ENCODE results near the gene BICD2. TPM values are rescaled to one million over a fixed set of nuclear protein-coding genes. Genes with fewer than 3 reads are reported as not detected.
A peak's percentile ranks its signal among the peaks of the same experiment; 100 is the strongest.

Gene BICD2
- total RNA-seq, 1 donor from 2014 or later, result 48.2 TPM

DNA sequence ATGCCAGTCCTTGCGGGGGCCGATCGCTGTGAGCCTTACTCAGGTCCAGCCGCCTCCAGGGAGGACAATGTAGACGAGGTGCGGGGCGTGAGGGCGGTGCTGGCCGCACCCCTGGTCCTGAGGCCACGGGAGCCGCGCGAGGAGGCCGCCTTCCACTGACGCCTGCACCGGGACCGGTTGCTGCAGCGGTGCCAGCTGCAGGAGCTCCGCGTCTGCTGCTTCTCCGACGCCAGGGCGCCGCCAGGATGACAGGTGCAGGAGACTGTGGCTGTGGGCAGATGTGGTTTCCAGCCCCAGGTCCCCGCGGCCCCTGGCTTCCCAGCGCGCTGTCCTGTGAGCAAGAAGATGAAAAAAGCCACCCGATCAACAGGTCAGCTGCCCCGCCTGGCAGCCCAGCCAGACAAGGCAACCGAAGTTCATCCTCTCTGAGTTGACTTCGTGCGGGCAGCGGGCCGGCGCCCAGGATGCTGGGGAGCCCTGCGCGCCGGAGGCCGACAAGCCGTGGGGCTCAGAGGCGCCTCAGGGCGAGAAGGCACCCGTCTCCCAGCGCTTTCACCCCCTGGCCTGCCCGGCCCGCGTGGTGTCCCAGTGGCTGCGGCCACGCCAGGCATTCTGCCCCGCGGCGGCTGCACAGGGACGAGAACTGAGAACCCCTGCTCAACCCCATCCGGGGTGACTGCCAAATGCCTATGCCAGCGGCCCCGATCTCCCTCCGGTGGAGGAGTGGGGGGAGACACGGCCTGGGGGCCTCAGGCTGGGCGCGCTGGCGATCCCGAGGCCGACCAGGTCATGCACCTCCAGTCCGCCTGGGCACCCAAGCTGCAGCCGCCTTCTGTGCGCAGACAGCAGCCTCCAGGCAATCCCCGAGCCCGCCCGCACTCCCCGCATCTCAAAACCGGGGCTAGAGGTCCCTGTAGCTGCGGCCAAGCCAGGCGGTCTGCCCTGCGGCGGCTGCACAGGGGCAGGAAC lies 43.4 kb upstream of the BICD2 start:
- no peak overlapping the region for H3K27ac Mint-ChIP-seq (ENCODE audit: unreplicated experiment)
- TF ChIP-seq, protein P1, sequence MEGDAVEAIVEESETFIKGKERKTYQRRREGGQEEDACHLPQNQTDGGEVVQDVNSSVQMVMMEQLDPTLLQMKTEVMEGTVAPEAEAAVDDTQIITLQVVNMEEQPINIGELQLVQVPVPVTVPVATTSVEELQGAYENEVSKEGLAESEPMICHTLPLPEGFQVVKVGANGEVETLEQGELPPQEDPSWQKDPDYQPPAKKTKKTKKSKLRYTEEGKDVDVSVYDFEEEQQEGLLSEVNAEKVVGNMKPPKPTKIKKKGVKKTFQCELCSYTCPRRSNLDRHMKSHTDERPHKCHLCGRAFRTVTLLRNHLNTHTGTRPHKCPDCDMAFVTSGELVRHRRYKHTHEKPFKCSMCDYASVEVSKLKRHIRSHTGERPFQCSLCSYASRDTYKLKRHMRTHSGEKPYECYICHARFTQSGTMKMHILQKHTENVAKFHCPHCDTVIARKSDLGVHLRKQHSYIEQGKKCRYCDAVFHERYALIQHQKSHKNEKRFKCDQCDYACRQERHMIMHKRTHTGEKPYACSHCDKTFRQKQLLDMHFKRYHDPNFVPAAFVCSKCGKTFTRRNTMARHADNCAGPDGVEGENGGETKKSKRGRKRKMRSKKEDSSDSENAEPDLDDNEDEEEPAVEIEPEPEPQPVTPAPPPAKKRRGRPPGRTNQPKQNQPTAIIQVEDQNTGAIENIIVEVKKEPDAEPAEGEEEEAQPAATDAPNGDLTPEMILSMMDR (IDR thresholded peaks at IDR 0.05; ENCODE audit: insufficient read depth, low read depth, low read length), result no peak
- peak; percentile 95 for TF ChIP-seq EZH2 (IDR thresholded peaks at IDR 0.05; ENCODE audit: insufficient read depth, low read length)
- Histone ChIP-seq H3K27ac (ENCODE audit: low read depth, low read length) (no peak overlapping the region), H3K27me3 (ENCODE audit: insufficient read depth, low read length) (peaks cover 81% of the 10 kb centered on the region), H4K20me1 (ENCODE audit: insufficient read depth, low read length) (no peaks in the 10 kb centered on the region), H3K9ac (ENCODE audit: low read length) (no peak overlapping the region), H3K4me3 (ENCODE audit: insufficient read depth, low read depth, low read length) (no peak overlapping the region), H3K79me2 (ENCODE audit: insufficient read depth, low read length) (no peaks in the 10 kb centered on the region), H3K36me3 (ENCODE audit: insufficient read depth, low read length) (no peaks in the 10 kb centered on the region), H3K9me3 (ENCODE audit: insufficient read depth, low read depth, low read length) (peaks cover 7% of the 10 kb centered on the region), H2AFZ (ENCODE audit: low read depth, low read length) (no peak overlapping the region), H3K4me1 (ENCODE audit: insufficient read depth, low read length) (peaks cover 12% of the 10 kb centered on the region), H3K4me2 (ENCODE audit: low read length) (peak overlapping the region; percentile 85)
- peaks cover 2% of the 10 kb centered on the region for H3K9me3 Mint-ChIP-seq (ENCODE audit: unreplicated experiment)
- H3K27me3 Mint-ChIP-seq (ENCODE audit: low read depth, unreplicated experiment), result peaks cover 44% of the 10 kb centered on the region
- no peak overlapping the region for H3K4me3 Mint-ChIP-seq (ENCODE audit: unreplicated experiment)
- FAIRE-seq (no peak), DNase-seq (ENCODE audit: low read depth) (no peak)
- H3K4me1 Mint-ChIP-seq (ENCODE audit: low read depth, unreplicated experiment), result no peaks in the 10 kb centered on the region
- H3K36me3 Mint-ChIP-seq (ENCODE audit: low read depth, unreplicated experiment), result no peaks in the 10 kb centered on the region

DNA sequence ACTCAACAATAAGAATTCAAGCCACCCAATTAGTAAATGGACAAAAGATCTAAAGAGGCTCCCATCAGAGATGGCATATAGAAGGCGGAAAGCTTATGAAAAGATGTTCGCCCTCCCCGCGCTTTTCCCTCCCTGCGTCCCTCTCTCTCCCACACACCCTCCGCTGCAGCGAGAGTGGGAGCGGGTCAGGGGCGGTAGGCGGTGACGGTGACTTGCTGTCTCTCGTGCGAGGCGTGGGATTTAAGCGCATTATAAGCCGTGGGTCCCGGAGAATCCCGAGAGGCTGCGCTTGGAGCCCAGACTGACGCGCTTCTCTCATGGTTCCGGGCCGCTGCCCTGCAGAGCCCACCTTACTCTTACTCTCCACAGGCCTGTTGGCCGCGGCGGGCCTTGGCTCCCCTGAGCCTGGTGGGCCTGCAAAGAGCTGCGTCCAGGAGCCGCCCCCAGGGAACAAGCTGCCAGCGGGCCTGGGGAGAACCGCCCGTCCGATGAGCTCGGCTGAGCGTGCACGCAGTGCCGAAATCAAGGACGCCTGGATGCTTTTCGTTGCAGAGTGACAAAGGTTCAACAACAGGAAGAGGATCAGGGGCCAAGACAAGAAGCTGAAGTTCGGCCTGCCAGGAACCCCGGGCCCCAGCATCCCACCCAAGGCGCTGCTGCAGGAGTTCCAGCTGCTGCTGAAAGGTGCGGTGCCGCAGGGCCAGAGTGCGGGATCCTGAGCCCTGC lies 42.6 kb upstream of the BICD2 start:
- no peak overlapping the region for H3K4me2 ChIP-seq (ENCODE audit: low read length)
- H3K79me2 ChIP-seq (ENCODE audit: insufficient read depth, low read length), result no peaks in the 10 kb centered on the region
- H3K4me3 Mint-ChIP-seq (ENCODE audit: unreplicated experiment), result no peak overlapping the region
- H3K27ac Mint-ChIP-seq (ENCODE audit: unreplicated experiment), result no peak overlapping the region
- no peaks in the 10 kb centered on the region for H3K36me3 Mint-ChIP-seq (ENCODE audit: low read depth, unreplicated experiment)
- H3K4me3 ChIP-seq (ENCODE audit: insufficient read depth, low read depth, low read length), result no peak overlapping the region
- FAIRE-seq (no peak), DNase-seq (ENCODE audit: low read depth) (no peak)
- TF ChIP-seq, protein P1 (IDR thresholded peaks at IDR 0.05; ENCODE audit: insufficient read depth, low read depth, low read length), result no peak
- no peak for TF ChIP-seq EZH2 (IDR thresholded peaks at IDR 0.05; ENCODE audit: insufficient read depth, low read length)
- no peak overlapping the region for H3K9ac ChIP-seq (ENCODE audit: low read length)
- peaks cover 2% of the 10 kb centered on the region for H3K9me3 Mint-ChIP-seq (ENCODE audit: unreplicated experiment)
- peaks cover 7% of the 10 kb centered on the region for H3K9me3 ChIP-seq (ENCODE audit: insufficient read depth, low read depth, low read length)
- peaks cover 12% of the 10 kb centered on the region for H3K4me1 ChIP-seq (ENCODE audit: insufficient read depth, low read length)
- peaks cover 78% of the 10 kb centered on the region for H3K27me3 ChIP-seq (ENCODE audit: insufficient read depth, low read length)
- no peaks in the 10 kb centered on the region for H4K20me1 ChIP-seq (ENCODE audit: insufficient read depth, low read length)
- peaks cover 41% of the 10 kb centered on the region for H3K27me3 Mint-ChIP-seq (ENCODE audit: low read depth, unreplicated experiment)
- H3K4me1 Mint-ChIP-seq (ENCODE audit: low read depth, unreplicated experiment), result no peaks in the 10 kb centered on the region
- no peaks in the 10 kb centered on the region for H3K36me3 ChIP-seq (ENCODE audit: insufficient read depth, low read length)
- H2AFZ ChIP-seq (ENCODE audit: low read depth, low read length), result no peak overlapping the region
- H3K27ac ChIP-seq (ENCODE audit: low read depth, low read length), result no peak overlapping the region
